Stimulated activated CD4-positive, alpha-beta T cell treated with anti-CD3 and anti-CD28 coated beads, Interleukin-1b, Interleukin-23, amount 100 ng/mL, for 24 hours (primary cell): ENCODE measurements around the gene HBS1L.

ENCODE experiments used
- DNase-seq, 4 experiments: peaks; one replicate each; pipeline ENCODE4 v3.0.0-alpha.2; 2020; ENCODE audit warnings: low read depth in 4 of 4, low spot score in 1 of 4

HBS1L gene

GRCh38 chr6:134920422-134920821 is 134.2 kb downstream of the HBS1L start:
- no peak for DNase-seq

- no peak for DNase-seq
These were observed 136.1 kb downstream of the HBS1L start for GRCh38 chr6:134918418-134918961.

DNA sequence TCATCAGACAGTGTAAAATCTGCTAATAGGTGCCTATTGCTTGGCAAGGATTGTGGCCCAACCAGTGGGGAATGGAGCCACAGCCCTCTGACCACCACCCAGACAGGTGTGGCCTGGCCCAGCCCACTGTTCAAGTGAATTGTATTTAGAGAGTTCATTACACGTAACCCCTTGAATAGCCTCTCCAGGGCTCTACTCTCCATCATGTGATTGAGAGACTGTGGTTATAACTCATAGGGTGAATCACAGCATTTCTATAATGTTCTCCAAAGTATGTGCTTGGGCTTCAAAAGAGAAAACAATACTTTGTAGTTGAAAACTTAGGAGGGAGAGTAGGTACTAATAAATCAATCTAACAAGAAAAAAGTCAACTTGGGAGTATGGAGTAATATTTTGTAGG is 143.1 kb downstream of the HBS1L start:
- no peak for DNase-seq

GRCh38 chr6:134910593-134910935 is 144.1 kb downstream of the HBS1L start:
- no peak for DNase-seq
